Endothelial cell of umbilical vein (primary cell): ENCODE results near the gene IP6K2. TPM values are rescaled to one million over a fixed set of nuclear protein-coding genes. Genes with fewer than 3 reads are reported as not detected.

Experiments used
- BruUV-seq: library from RNA; stranded (reverse); fragments of 400-500 nt; replicated peaks from 2 replicates; lab custom pipeline; 2021; lab: Mats Ljungman, UMichigan
- CTCF ChIA-PET: fragments of 300-600, 350-600 bp; sonication (Branson Sonifier 250); formaldehyde crosslinking; loops from one replicate; lab custom pipeline; 2021; ENCODE audit warnings: antibody characterized with exemption, inconsistent platforms; lab: Charles Lee
- POLR2A ChIA-PET: fragments of 300-600, 350-600 bp; sonication (Branson Sonifier 250); formaldehyde crosslinking; loops from one replicate; lab custom pipeline; 2021; ENCODE audit warnings: antibody characterized with exemption, inconsistent platforms; lab: Charles Lee
- DNase-seq: peaks from one replicate; pipeline ENCODE4 v3.0.0-alpha.2; 2011; ENCODE audit warnings: low read depth, low spot score
- FAIRE-seq: peaks from 2 replicates; lab custom pipeline; 2011; peaks lifted over from hg19 to GRCh38; lab: Jason Lieb, UNC
- H2AFZ ChIP-seq: 2 replicates; pipeline ENCODE4 v1.6.0; 2012; ENCODE audit warnings: low read depth, low read length, control low read depth, inconsistent platforms
- H3K27ac ChIP-seq: 2 replicates; pipeline ENCODE4 v1.5.1; 2011; ENCODE audit warnings: low read depth, mild to moderate bottlenecking, control low read depth, low read length, moderate library complexity; ENCODE audit not compliant: insufficient read depth
- H3K27me3 ChIP-seq, 2 experiments: 2 replicates each; pipeline versions ENCODE4 v1.6.0 to v1.6.1; 2011; ENCODE audit warnings: low read length in 2 of 2, mixed read lengths in 1 of 2; ENCODE audit not compliant: control insufficient read depth in 2 of 2, insufficient read depth in 2 of 2
- H3K36me3 ChIP-seq, 2 experiments: 2 replicates in 1 of 2; 3 replicates in 1 of 2; pipeline ENCODE4 v1.5.1; 2011; ENCODE audit warnings: low read length in 2 of 2, mild to moderate bottlenecking in 1 of 2, moderate library complexity in 1 of 2; ENCODE audit not compliant: control insufficient read depth in 2 of 2, insufficient read depth in 2 of 2; ENCODE audit errors: extremely low read depth in 1 of 2
- H3K4me1 ChIP-seq: 3 replicates; pipeline ENCODE4 v1.5.1; 2011; ENCODE audit warnings: mild to moderate bottlenecking, low read length; ENCODE audit not compliant: control insufficient read depth, insufficient read depth; ENCODE audit errors: extremely low read depth
- H3K4me2 ChIP-seq: 2 replicates; pipeline ENCODE4 v1.6.1; 2011; ENCODE audit warnings: low read length, control low read depth, mixed read lengths; ENCODE audit not compliant: insufficient read depth
- H3K4me3 ChIP-seq, 3 experiments: fragments of 200-600 bp in 1 of 3; sonication (generic), shearing (Covaris generic) in 1 of 3; replicated peaks in 1 of 3; 2 replicates each; pipeline ENCODE4 v1.5.1; 2011 to 2016; ENCODE audit warnings: control low read depth in 3 of 3, low read length in 3 of 3, mild to moderate bottlenecking in 2 of 3, inconsistent platforms in 1 of 3, low read depth in 1 of 3, moderate library complexity in 1 of 3; ENCODE audit not compliant: insufficient read depth in 1 of 3
- H3K79me2 ChIP-seq: 2 replicates; pipeline ENCODE4 v1.6.0; 2012; ENCODE audit warnings: low read length, inconsistent platforms; ENCODE audit not compliant: control insufficient read depth, insufficient read depth
- H3K9ac ChIP-seq: replicated peaks from 2 replicates; pipeline ENCODE3; 2011; ENCODE audit warnings: low read length, control low read depth; ENCODE audit not compliant: insufficient read depth; ENCODE audit errors: extremely low read depth
- H3K9me1 ChIP-seq: replicated peaks from 3 replicates; pipeline ENCODE4 v1.6.0; 2011; ENCODE audit warnings: mild to moderate bottlenecking, low read length; ENCODE audit not compliant: control insufficient read depth, insufficient read depth; ENCODE audit errors: extremely low read depth
- H3K9me3 ChIP-seq: replicated peaks from 2 replicates; pipeline ENCODE4 v1.5.1; 2012; ENCODE audit warnings: low read length, inconsistent platforms; ENCODE audit not compliant: control insufficient read depth, insufficient read depth
- H4K20me1 ChIP-seq: replicated peaks from 2 replicates; pipeline ENCODE3; 2011; ENCODE audit warnings: mild to moderate bottlenecking, low read length; ENCODE audit not compliant: control insufficient read depth, insufficient read depth; ENCODE audit errors: extremely low read depth
- CTCF ChIP-seq, 2 donors: IDR thresholded peaks; 1 replicate in 1 of 2; 2 replicates in 1 of 2; pipeline ENCODE4 v1.5.1; 2011; ENCODE audit warnings: low read length in 2 of 2, mild to moderate bottlenecking in 2 of 2, moderate library complexity in 2 of 2, control low read depth in 1 of 2, inconsistent platforms in 1 of 2, low read depth in 1 of 2; ENCODE audit not compliant: insufficient read depth in 1 of 2; ENCODE audit errors: extremely low read depth in 1 of 2
- EZH2 ChIP-seq: IDR thresholded peaks from 2 replicates; pipeline ENCODE4 v1.6.1; 2012; ENCODE audit warnings: borderline replicate concordance, low read depth, mild to moderate bottlenecking, moderate library complexity, low read length, inconsistent platforms; ENCODE audit not compliant: severe bottlenecking
- FOS ChIP-seq: IDR thresholded peaks from 2 replicates; pipeline ENCODE4 v1.6.1; 2011; ENCODE audit warnings: mild to moderate bottlenecking, low read length, moderate library complexity, borderline replicate concordance; ENCODE audit not compliant: insufficient read depth
- GATA2 ChIP-seq: IDR thresholded peaks from 2 replicates; pipeline ENCODE4 v1.7.0; 2011; ENCODE audit warnings: low read depth, mild to moderate bottlenecking, moderate library complexity, mixed read lengths, low read length; ENCODE audit not compliant: insufficient read length, insufficient read depth
- JUN ChIP-seq: IDR thresholded peaks from 2 replicates; pipeline ENCODE4 v1.6.1; 2011; ENCODE audit warnings: borderline replicate concordance, low read depth; ENCODE audit not compliant: insufficient read length, insufficient read depth
- MAX ChIP-seq: IDR thresholded peaks from 2 replicates; pipeline ENCODE4 v1.6.1; 2011; ENCODE audit not compliant: insufficient read depth, insufficient read length
- MYC ChIP-seq: IDR thresholded peaks from one replicate; pipeline ENCODE4 v1.6.1; 2011; ENCODE audit warnings: mild to moderate bottlenecking, low read depth, low read length
- POLR2A ChIP-seq: IDR thresholded peaks from 2 replicates; pipeline ENCODE4 v1.6.1; 2012; ENCODE audit warnings: low read depth, mild to moderate bottlenecking, control low read depth, low read length
- POLR2AphosphoS5 ChIP-seq: IDR thresholded peaks from 2 replicates; pipeline ENCODE4 v1.6.1; 2012; ENCODE audit warnings: low read depth, mild to moderate bottlenecking, control low read depth, low read length, moderate library complexity; ENCODE audit not compliant: insufficient read depth
- dilution Hi-C: fragments of 300-500 bp; cut with MboI; formaldehyde crosslinking; loops from one replicate; pipeline ENCODE4 v1.15.0; 2019; ENCODE audit warnings: low sequenced_read_pairs; ENCODE audit not compliant: extremely low pct_ligation_motif_present
- intact Hi-C: fragments of 100-400 bp; cut with micrococcal nuclease; formaldehyde crosslinking; loops from one replicate; pipeline ENCODE4 v1.10.0; 2022
- polyA plus RNA-seq, 4 experiments: library from polyadenylated mRNA; depleted of rRNA in 3 of 4; stranded (reverse) in 3 of 4; unstranded in 1 of 4; fragments of >200 nt; gene quantifications; 2 replicates each; pipeline versions ENCODE4 v1.2.1 to v1.2.3, GENCODE V29; 2011 to 2012; ENCODE audit warnings: missing spikeins in 1 of 4
- total RNA-seq: library from RNA; stranded (reverse); gene quantifications from 2 replicates; pipeline ENCODE4 v1.2.3, GENCODE V29; 2021

The IP6K2 gene
- total and polyA plus RNA-seq, 2 donors (not counting 3 experiments of a cell fraction or from before 2014, with no cell fraction given): 81.8 to 143 TPM

DNA sequence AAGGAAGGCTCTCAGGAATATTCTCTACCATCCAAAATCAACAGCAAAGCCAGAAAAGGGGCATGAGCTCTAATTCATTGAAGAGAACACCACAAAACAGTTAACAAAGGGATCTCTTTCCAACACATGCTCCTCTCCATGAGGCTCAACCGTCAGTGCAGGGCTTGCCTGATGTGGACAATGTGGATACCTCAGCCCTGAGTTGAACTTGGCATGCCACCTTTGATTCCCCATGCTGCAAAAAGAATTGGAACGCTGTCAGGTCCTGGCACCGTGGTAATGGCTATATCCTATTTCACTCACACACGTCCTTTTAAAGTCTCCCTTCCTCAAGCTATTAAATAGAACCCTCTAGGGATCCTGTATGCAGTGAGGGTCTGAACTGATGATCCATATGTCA is 30.7 kb upstream of the IP6K2 start:
- no TSS peak for BruUV-seq
- ChIA-PET CTCF (interaction anchor here (1.8 kb wide), 1 partner anchor 8 kb away, joined by 6 read pairs; no protein-coding TSS in a partner anchor), POLR2A (no interaction called here)
- dilution Hi-C loops (no loop called here), intact Hi-C loops (no loop called here)
- H3K9me1 ChIP-seq: no peaks in the 10 kb centered on the region
- H3K27ac ChIP-seq: no peak overlapping the region
- peaks cover 0 to 7% of the 10 kb centered on the region in 2 experiments for H3K36me3 ChIP-seq
- FAIRE-seq: no peak
- no peak overlapping the region for H3K4me2 ChIP-seq
- DNase-seq: no peak
- no peaks in the 10 kb centered on the region for H3K27me3 ChIP-seq
- H3K9me3 ChIP-seq: no peaks in the 10 kb centered on the region
- no peaks in the 10 kb centered on the region for H4K20me1 ChIP-seq
- H3K4me1 ChIP-seq: no peaks in the 10 kb centered on the region
- H3K79me2 ChIP-seq: no peaks in the 10 kb centered on the region
- no peak overlapping the region for H3K4me3 ChIP-seq
- no peak overlapping the region for H2AFZ ChIP-seq
- TF ChIP-seq MAX (no peak), MYC (no peak), CTCF (IDR thresholded peaks at IDR 0.05; ENCODE audit: extremely low read depth in 1 of 2, insufficient read depth in 1 of 2, low read depth in 1 of 2, low read length in 2 of 2) (no peak), FOS (no peak), GATA2 (no peak), POLR2A (no peak), POLR2AphosphoS5 (no peak), EZH2 (no peak), JUN (no peak)
- no peak overlapping the region for H3K9ac ChIP-seq
